NCI-H1105 (cell line): Measurements from ENCODE around the gene PGBD5.
"Not testable (repeated sequence)": the region's sequence is repeated elsewhere in the genome, so short reads cannot be mapped to it uniquely, and the experiment has no call there.

Experiments used
- DNase-seq: peaks from one replicate; lab custom pipeline; 2025; lab: John Stamatoyannopoulos, UW

PGBD5 gene

GRCh38 chr1:230424391-230425251 lies 1.5 kb downstream of the PGBD5 start:
- no peak for DNase-seq

GRCh38 chr1:230423951-230424350 lies 2.2 kb downstream of the PGBD5 start:
- DNase-seq: no peak

- no peak for DNase-seq
These were observed 2.9 kb downstream of the PGBD5 start for GRCh38 chr1:230423261-230423660.

GRCh38 chr1:230422221-230422981 lies 3.7 kb downstream of the PGBD5 start:
- DNase-seq: no peak

GRCh38 chr1:230421481-230421880 lies 4.7 kb downstream of the PGBD5 start:
- no peak for DNase-seq

GRCh38 chr1:230420372-230420771 lies 5.8 kb downstream of the PGBD5 start:
- not testable (repeated sequence) for DNase-seq

GRCh38 chr1:230416430-230416829 lies 9.7 kb downstream of the PGBD5 start:
- no peak for DNase-seq

- no peak for DNase-seq
These were observed 10.6 kb downstream of the PGBD5 start for GRCh38 chr1:230415405-230416132.

- no peak for DNase-seq
These were observed 11.4 kb downstream of the PGBD5 start for GRCh38 chr1:230414694-230415093.

- no peak for DNase-seq
These were observed 12.0 kb downstream of the PGBD5 start for GRCh38 chr1:230414102-230414501.

- no peak for DNase-seq
These were observed 13.1 kb downstream of the PGBD5 start for GRCh38 chr1:230413061-230413460.

- no peak for DNase-seq
These were observed 17.2 kb downstream of the PGBD5 start for GRCh38 chr1:230408971-230409370.

GRCh38 chr1:230407351-230407750 lies 18.8 kb downstream of the PGBD5 start:
- no peak for DNase-seq

GRCh38 chr1:230406727-230407126 lies 19.4 kb downstream of the PGBD5 start:
- not testable (repeated sequence) for DNase-seq

- no peak for DNase-seq
These were observed 22.7 kb downstream of the PGBD5 start for GRCh38 chr1:230403442-230403841.

- no peak for DNase-seq
These were observed 24.3 kb downstream of the PGBD5 start for GRCh38 chr1:230401763-230402294.

GRCh38 chr1:230401101-230401500 lies 25.0 kb downstream of the PGBD5 start:
- DNase-seq: no peak

- DNase-seq: no peak
These were observed 26.2 kb downstream of the PGBD5 start for GRCh38 chr1:230400007-230400344.

- DNase-seq: no peak
These were observed 26.7 kb downstream of the PGBD5 start for GRCh38 chr1:230399321-230400006.

GRCh38 chr1:230398856-230399255 lies 27.3 kb downstream of the PGBD5 start:
- DNase-seq: no peak

GRCh38 chr1:230396966-230397365 lies 29.2 kb downstream of the PGBD5 start:
- DNase-seq: no peak

GRCh38 chr1:230395932-230396331 lies 30.2 kb downstream of the PGBD5 start:
- DNase-seq: no peak
